HL-60 (cell line): ENCODE measurements around the gene SAMM50.

Experiments used
- DNase-seq, 2 experiments: peaks; one replicate each; pipeline ENCODE4 v3.0.0-alpha.2; 2010 to 2020; ENCODE audit warnings: low read depth in 1 of 2, low spot score in 1 of 2
- H3K27ac ChIP-seq: fragments of 250-450 bp; sonication (Bioruptor Pico); replicated peaks from 2 replicates; pipeline ENCODE4 v1.5.1; 2020; ENCODE audit warnings: mild to moderate bottlenecking, moderate library complexity
- H3K27me3 ChIP-seq: fragments of 250-450 bp; sonication (Bioruptor Pico); 2 replicates; pipeline ENCODE4 v1.5.1; 2021; ENCODE audit warnings: mild to moderate bottlenecking, moderate library complexity; ENCODE audit not compliant: insufficient read depth, poor library complexity, severe bottlenecking
- H3K4me3 ChIP-seq: replicated peaks from 2 replicates; pipeline ENCODE4 v1.5.1; 2011; ENCODE audit warnings: mild to moderate bottlenecking, control low read depth, low read length; ENCODE audit not compliant: insufficient read depth
- CTCF ChIP-seq: IDR thresholded peaks from one replicate; pipeline ENCODE4 v1.5.1; 2011; ENCODE audit warnings: low read length, control low read depth, inconsistent platforms; ENCODE audit not compliant: insufficient read depth
- GABPA ChIP-seq: IDR thresholded peaks from 2 replicates; pipeline ENCODE4 v1.6.1; 2012; ENCODE audit warnings: low read depth
- POLR2AphosphoS5 ChIP-seq: IDR thresholded peaks from 2 replicates; pipeline ENCODE4 v1.6.1; 2012; ENCODE audit warnings: low read depth
- REST ChIP-seq: IDR thresholded peaks from 2 replicates; pipeline ENCODE4 v1.6.1; 2012; ENCODE audit warnings: low read depth; ENCODE audit not compliant: insufficient replicate concordance
- SPI1 ChIP-seq: IDR thresholded peaks from 2 replicates; pipeline ENCODE4 v1.6.1; 2012; ENCODE audit warnings: low read depth, mild to moderate bottlenecking, borderline replicate concordance

The SAMM50 gene

GRCh38 chr22:44037519-44038375, 82.5 kb downstream of the SAMM50 start:
- no peak overlapping the region for H3K4me3 ChIP-seq

GRCh38 chr22:44039566-44040171, 84.4 kb downstream of the SAMM50 start:
- Histone ChIP-seq H3K27me3 (no peaks in the 10 kb centered on the region), H3K4me3 (no peak overlapping the region), H3K27ac (no peak overlapping the region)
- no peak for DNase-seq
- TF ChIP-seq REST, result no peak
- TF ChIP-seq CTCF, result no peak
- TF ChIP-seq SPI1, result no peak
- TF ChIP-seq GABPA, result no peak
- TF ChIP-seq POLR2AphosphoS5, result no peak

More at GRCh38 chr22:44037519-44038375, 82.5 kb downstream of the SAMM50 start:
- H3K27ac ChIP-seq, result no peak overlapping the region
- TF ChIP-seq GABPA, result no peak
- TF ChIP-seq POLR2AphosphoS5, result no peak
- TF ChIP-seq CTCF, result no peak
- TF ChIP-seq REST, result no peak
- TF ChIP-seq SPI1, result no peak
- no peak for DNase-seq
- H3K27me3 ChIP-seq, result no peaks in the 10 kb centered on the region

- no peaks in the 10 kb centered on the region for H3K27me3 ChIP-seq
- no peak for TF ChIP-seq GABPA
- no peak for TF ChIP-seq POLR2AphosphoS5
- TF ChIP-seq SPI1, result no peak
- TF ChIP-seq CTCF, result no peak
- no peak for TF ChIP-seq REST
Observed at GRCh38 chr22:44042249-44043218, 87.3 kb downstream of the SAMM50 start.

More at GRCh38 chr22:44042249-44043218, 87.3 kb downstream of the SAMM50 start:
- H3K4me3 ChIP-seq, result no peak overlapping the region
- no peak for DNase-seq
- no peak overlapping the region for H3K27ac ChIP-seq
